Choroid plexus epithelial cell (primary cell): ENCODE measurements around the gene SORBS1.
A peak's percentile ranks its signal among the peaks of the same experiment; 100 is the strongest.

ENCODE experiments used
- DNase-seq: peaks from one replicate; pipeline ENCODE4 v3.0.0-alpha.2; 2010; ENCODE audit warnings: low read depth
- H3K4me3 ChIP-seq: 2 replicates; pipeline ENCODE4 v1.5.1; 2011; ENCODE audit warnings: low read depth, mild to moderate bottlenecking, control low read depth, low read length, moderate library complexity
- CTCF ChIP-seq: conservative IDR thresholded peaks from 2 replicates; pipeline ENCODE4 v1.5.1; 2011; ENCODE audit warnings: low read depth, mild to moderate bottlenecking, control low read depth, inconsistent platforms, low read length, moderate library complexity

Gene SORBS1

GRCh38 chr10:95454356-95454755, 106.8 kb downstream of the SORBS1 start:
- TF ChIP-seq CTCF = no peak
- H3K4me3 ChIP-seq = no peak overlapping the region
- DNase-seq = no peak

- TF ChIP-seq CTCF = no peak
- no peak for DNase-seq
- no peak overlapping the region for H3K4me3 ChIP-seq
Measured at GRCh38 chr10:95451568-95452524, 109.3 kb downstream of the SORBS1 start.

GRCh38 chr10:95451150-95451549, 110.0 kb downstream of the SORBS1 start:
- no peak for DNase-seq
- TF ChIP-seq CTCF = no peak
- H3K4me3 ChIP-seq = no peak overlapping the region

GRCh38 chr10:95450188-95450587, 111.0 kb downstream of the SORBS1 start:
- no peak overlapping the region for H3K4me3 ChIP-seq
- no peak for DNase-seq
- no peak for TF ChIP-seq CTCF

GRCh38 chr10:95447685-95448084, 113.5 kb downstream of the SORBS1 start:
- TF ChIP-seq CTCF = no peak
- peak; percentile 37 for DNase-seq
- no peak overlapping the region for H3K4me3 ChIP-seq

GRCh38 chr10:95445837-95446486, 115.2 kb downstream of the SORBS1 start:
- peak; percentile 77 for DNase-seq
- no peak overlapping the region for H3K4me3 ChIP-seq
- TF ChIP-seq CTCF = peak; percentile 84
